HG03469 (cell line): ENCODE data around the gene SRSF11.
"Not testable (repeated sequence)": the region's sequence is repeated elsewhere in the genome, so short reads cannot be mapped to it uniquely, and the experiment has no call there.

Source experiments
- ATAC-seq: cut with Tn5 transposase; IDR thresholded peaks from one replicate; pipeline ENCODE4 v1.9.1; 2021; ENCODE audit warnings: mild to moderate bottlenecking, moderate library complexity, moderate number of reproducible peaks; ENCODE audit not compliant: unreplicated experiment

Gene SRSF11, protein sequence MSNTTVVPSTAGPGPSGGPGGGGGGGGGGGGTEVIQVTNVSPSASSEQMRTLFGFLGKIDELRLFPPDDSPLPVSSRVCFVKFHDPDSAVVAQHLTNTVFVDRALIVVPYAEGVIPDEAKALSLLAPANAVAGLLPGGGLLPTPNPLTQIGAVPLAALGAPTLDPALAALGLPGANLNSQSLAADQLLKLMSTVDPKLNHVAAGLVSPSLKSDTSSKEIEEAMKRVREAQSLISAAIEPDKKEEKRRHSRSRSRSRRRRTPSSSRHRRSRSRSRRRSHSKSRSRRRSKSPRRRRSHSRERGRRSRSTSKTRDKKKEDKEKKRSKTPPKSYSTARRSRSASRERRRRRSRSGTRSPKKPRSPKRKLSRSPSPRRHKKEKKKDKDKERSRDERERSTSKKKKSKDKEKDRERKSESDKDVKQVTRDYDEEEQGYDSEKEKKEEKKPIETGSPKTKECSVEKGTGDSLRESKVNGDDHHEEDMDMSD

DNA sequence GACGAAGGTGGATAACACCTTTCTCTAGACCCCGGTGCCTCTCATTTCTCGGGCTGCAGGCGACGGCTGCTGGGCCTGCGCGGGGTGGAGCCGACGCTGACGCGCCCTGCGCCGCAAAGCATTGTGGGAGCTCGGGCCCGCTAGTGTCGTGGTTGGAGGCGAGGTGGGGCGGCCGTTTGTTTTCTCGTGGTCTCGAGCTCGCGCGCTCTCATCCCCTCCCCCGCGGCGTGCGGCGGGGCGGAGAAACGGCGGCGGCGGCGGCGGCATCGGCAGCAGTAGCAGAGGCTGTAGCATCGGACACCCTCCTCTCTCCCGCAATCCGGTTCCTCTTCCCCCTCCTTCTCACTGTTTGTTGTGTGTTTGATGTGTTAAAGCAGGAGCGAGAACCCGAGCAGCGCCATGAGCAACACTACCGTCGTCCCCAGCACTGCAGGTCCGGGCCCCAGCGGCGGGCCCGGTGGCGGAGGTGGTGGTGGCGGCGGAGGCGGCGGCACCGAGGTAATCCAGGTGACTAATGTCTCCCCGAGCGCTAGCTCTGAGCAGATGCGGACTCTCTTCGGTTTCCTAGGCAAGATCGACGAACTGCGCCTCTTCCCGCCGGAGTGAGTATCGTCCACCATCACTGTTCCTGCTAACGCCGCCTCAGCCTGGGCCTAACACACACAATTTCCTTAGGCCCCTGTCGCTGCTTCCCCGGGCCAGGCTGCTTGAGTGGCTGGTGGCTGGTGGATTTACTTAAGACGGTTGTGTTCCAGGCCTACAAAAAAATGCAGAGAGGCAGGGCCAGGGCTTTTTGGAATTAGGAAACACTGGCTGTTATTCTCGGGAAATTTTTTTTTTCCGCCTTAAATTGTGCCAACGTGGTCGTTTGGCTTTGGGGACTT is at the start of gene SRSF11:
Gene SRSF11, plus strand, starts transcription at position 143 of the 884 bp plus-strand sequence. Its CDS starts 257 bp downstream, at position 400.
- peak; percentile 79 for ATAC-seq

DNA sequence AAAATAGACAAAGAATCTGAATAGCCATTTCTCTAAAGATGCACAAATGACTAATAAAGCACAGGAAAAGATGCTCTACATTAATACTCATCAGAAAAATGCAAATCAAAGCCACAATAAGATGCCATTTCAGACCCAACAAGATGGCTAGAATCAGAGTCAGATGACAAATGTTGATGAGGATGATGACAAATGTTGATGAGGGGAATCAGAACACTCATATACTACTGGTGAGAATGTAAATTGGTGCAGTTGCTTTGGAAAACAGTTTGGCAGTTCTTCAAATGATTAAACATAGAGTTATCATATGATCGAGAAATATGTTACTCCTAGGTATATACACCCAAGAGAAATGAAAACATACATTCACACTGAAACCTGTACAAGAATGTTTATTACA is 49.7 kb upstream of the SRSF11 start:
- ATAC-seq: no peak

DNA sequence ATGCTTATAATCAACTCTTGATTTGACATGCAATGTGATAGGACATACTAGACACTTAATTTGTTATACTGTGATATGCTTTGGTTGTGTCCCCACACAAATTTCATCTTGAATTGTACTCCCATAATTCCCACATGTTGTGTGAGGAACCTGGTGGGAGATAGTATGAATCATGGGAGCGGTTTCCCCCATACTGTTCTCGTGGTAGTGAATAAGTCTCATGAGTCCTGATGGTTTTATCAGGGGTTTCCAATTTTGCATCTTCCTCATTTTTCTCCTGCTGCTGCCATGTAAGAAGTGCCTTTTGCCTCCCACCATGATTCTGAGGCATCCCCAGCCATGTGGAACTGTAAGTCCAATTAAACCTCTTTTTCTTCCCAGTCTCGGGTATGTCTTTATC is 36.0 kb upstream of the SRSF11 start:
- ATAC-seq: not testable (repeated sequence)

DNA sequence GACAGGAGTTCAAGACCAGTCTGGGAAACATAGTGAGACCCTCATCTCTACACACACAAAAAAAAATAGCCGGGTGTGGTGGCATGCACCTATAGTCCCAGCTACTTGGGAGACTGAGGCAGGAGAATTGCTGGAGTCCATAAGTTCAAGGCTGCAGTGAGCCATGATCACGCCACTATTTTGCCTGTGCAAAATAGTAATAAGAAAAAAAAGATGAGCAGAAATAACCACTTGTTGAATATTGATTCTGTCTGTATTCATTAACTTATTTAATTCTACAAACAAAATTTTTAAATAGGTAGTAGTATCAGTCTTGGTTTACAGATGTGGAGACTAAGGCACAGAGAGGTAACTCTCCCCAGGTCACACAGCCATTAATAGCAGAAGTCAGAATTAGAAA is 32.7 kb upstream of the SRSF11 start:
- no peak for ATAC-seq

DNA sequence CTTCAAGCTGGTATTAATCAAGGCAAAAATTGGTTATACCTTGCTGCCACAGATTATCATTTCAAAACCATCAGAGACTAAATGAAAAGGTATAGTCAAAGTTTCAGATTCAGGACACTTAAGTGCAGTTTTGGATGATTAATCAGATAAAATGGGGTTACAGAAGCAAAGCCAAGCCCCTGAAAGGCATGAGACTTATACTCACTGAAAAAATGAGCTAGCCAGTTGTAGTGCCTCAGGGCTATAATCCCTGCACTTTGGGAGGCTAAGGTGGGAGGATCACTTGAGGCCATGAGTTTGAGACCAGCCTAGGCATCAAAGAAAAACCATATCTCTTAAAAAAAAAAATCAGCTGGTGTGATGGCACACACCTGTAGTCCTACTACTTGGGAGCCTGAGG is 31.0 kb upstream of the SRSF11 start:
- no peak for ATAC-seq

DNA sequence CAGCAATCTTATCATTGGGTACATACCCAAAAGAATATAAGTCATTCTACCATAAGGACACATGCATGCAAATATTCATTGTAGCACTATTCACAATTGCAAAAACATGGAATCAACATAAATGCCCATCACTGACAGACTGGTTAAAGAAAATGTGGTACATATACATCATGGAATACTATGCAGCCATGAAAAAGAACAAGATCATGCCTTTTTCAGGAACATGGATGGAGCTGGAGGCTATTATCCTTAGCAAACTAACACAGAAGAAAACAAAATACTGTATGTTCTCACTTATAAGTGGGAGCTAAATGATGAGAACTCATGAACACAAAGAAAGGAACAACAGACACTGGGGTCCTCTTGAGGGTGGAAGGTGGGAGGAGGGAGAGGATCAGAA is 28.7 kb upstream of the SRSF11 start:
- ATAC-seq: not testable (repeated sequence)

DNA sequence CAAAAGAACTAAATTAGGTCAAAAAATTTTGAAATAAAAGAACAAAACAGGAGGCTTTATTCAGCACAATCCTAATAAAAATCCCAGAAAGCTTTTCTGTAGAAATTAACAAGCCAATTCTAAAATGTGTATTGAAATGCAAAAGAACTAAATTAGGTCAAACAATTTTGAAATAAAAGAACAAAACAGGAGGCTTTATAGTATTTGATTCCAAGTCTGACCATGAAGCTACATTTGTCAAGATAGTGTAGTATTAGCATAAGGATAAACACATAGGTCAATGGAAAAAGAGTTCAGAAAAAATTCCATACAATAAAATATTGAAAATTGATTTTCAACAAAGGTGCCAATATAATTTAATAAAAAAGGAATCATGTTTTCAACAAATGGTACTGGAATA is 26.6 kb upstream of the SRSF11 start:
- no peak for ATAC-seq

DNA sequence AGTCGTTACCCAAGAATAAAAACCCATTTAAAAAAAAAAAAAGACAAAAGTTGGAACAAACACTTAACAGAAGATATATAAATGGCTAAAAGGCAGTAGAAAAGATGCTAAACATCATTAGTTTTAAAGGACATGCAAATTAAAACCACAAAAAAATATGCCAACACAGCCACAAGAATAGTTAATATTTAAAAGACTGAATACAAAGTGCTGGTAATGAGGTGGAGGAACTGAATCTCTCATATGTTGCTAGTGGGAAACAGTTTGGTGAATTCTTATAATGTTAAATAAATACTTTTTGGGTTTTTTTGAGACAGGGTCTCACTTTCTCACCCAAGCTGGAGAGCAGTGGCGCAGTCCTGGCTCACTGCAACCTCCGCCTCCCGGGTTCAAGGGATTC is 25.8 kb upstream of the SRSF11 start:
- ATAC-seq: peak; percentile 67

DNA sequence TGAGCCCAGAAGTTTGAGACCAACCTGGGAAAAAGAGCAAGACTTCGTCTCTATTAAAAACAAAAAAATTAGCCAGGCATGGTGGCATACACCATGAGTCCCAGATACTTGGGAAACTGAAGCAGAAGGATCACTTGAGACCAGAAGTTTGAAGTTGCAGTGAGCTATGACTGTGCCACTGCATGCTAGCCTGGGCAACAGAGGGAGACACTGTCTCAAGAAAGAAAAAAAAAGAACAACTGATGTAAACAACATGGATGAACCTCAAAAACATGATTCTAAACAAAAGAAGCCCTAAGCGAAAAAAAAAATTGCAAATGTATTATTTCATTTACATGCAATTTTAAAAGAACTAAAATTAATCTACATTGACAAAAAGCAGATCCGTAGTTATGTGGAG is 24.8 kb upstream of the SRSF11 start:
- ATAC-seq: no peak

DNA sequence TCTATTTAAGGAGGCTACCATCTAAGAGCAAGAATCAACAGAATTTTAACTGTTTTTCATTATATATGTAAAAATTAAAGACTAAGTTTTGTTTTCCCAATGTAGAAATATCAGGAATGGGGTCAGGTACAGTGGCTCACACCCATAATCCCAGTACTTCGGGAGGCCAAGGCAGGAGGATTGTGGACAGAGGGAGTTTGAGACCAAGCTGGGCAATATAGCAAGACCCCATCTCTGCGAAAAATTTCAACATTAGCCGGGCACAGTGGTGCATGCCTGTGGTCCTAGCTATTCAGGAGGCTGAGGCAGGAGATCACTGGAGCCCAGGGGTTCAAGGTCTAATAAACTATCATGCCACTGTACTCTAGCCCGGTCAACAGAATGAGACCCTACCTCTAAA is 21.1 kb upstream of the SRSF11 start:
- no peak for ATAC-seq

DNA sequence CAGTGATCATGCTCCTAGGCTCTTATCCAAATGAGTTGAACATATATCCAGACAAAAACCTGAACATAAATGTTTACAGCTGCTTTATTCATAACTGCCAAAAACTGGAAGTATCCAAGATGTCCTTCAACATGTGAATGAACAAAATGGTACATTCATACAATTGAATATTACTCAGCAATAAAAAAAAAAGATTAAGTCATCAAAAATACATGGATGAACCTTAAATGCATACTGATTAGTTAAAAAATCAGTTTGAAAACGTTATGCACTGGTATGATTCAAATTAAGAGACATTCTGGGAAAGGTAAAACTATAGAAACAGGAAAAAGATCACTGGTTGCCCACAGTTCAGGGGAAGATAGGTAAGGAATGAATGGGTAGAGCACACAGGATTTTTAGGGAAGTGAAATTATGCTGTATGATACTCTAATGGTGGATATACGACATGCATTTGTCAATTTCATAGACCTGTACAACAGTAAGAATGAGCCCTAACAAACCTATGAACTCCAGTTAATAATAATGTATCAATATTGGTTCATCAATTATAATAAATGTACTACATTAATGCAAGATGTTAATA is 18.9 kb upstream of the SRSF11 start:
- no peak for ATAC-seq

DNA sequence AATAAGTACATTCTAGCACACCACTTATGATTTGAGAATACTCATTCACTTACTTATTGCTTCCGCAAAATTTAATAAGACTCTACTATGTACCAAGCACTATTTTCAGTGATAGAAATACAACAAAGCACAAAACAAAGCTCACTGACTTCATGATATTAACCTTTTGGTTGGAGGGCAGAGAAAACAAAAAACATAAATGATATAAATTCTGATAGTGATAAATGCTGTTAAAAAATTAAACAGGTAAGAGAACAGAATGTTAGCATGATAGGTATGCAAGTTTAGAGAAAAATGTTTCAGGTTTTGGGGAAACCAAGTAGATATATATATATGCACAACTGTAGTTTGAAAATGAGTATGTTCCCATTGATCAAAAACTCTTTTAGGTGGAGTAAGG is 17.0 kb upstream of the SRSF11 start:
- no peak for ATAC-seq

DNA sequence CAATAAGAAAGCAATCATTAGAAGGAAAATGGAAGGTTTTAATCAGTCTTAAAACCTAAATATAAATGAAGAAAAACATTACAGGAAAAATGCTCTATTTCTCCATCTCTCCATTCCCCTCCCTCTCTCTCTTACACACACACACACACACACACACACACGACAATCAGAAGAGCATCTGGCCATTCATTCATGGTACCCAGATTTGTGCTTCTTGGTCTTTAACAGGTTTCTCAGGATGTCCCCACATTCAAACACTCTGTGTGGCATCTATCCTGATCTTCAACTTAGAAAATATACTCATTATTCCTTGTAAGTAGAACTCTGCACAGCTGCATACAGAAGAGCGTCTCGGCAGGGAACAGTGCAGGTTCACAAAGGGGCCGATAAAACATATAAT is 16.6 kb upstream of the SRSF11 start:
- no peak for ATAC-seq

DNA sequence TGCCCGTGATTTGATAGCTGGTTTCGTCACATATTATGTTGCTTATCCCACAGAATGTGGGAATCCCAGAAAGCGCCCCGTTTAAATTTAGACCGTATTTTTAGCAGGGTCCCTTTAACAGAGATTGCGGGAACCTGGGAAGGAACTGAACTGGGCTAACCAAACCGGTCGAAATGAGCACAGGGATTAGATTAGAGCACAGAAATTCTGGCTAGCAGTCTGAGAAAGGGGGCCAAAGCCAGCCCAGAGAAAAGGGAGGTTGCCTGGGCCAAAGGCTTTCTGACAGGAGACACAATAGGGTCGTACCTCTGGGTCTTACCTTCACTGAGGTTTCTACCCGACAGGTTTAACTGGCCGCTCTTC is 16.1 kb upstream of the SRSF11 start:
- no peak for ATAC-seq

DNA sequence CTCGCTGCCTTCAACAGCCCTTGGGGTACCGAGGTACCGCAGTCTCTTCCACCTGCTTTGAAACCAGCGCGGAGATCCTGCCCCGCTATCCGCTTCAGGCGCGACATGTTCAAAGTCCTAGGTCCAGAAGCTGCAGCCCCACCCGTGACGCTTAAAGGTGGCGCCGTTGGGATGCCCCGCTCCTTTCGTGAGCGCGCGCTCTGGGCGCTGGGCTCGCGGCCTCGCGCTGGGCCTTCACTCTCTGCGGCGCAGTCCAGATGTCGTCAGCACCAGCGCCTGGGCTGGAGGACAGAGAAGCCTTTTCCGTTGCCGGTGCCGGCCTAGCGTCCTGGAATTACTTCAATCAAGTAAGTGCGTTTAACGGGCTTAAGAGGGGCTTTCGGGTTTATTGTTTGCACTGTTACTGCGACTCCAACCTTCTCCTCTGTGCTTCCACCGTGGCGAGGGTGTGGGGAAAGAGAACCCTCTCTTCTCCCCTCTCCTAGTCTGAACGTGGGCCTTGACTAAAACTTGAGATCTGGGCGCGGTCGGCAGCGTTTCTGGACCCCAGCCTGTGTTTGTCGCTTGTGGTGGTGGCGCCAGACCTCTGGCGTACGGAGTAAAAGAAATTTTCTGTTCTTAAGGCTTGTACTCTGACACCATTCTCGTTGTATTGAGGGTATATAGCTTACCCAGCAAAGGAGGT is 15.6 kb upstream of the SRSF11 start, which contains the start of gene LRRC40:
Gene LRRC40, minus strand, starts transcription at position 146 of the 685 bp plus-strand sequence. Its CDS starts 39 bp downstream, at position 107.
- ATAC-seq: peak; percentile 80

DNA sequence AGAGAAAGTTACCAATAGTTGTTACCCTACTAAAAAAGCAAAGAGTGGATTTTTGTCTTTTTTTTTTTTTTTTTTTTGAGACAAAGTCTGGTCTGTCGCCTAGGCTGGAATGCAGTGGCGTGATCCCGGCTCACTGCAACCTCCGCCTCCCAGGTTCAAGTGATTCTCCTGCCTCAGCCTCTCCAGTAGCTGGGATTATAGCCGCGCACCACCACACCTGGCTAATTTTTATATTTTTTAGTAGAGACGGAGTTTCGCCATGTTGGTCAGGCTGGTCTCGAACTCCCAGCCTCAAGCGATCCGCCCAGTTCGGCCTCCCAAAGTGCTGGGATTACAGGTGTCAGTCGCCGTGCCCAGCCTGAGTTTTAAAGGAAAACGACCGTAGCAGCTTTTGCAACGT is 14.3 kb upstream of the SRSF11 start:
- not testable (repeated sequence) for ATAC-seq

DNA sequence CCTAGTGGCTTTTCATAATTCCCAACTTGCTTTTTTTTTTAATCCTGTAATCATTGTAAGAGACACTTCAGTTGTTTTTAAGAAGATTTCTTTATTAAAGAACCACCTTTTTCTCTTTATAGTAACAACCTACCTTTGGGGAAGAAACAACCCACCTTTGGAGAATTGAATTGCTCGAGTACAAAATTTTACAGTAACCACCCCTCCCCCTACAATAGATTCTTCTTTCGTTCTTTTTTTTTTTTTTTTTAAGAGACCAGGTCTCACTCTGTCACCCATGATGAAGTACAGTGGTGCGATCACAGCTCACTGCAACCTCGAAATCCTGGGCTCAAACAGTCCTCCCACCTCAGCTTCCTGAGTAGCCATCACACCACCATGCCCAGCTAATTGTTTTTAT is 13.7 kb upstream of the SRSF11 start:
- no peak for ATAC-seq

DNA sequence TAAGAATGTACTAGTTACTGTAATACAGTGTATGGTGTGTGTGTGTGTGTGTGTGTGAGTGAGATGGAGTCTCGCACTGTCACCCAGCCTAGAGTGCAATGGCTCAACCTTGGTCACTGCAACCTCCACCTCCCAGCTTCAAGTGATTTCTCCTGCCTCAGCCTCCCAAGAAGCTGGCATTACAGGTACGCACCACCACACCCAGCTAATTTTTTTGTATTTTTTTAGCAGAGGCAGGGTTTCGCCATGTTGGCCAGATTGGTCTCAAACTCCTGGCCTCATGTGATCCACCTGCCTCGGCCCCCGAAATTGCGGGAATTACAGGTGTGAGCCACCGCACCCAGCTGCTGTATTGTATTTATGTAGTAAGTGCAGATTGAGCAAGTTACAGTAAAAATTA is 12.9 kb upstream of the SRSF11 start:
- no peak for ATAC-seq

DNA sequence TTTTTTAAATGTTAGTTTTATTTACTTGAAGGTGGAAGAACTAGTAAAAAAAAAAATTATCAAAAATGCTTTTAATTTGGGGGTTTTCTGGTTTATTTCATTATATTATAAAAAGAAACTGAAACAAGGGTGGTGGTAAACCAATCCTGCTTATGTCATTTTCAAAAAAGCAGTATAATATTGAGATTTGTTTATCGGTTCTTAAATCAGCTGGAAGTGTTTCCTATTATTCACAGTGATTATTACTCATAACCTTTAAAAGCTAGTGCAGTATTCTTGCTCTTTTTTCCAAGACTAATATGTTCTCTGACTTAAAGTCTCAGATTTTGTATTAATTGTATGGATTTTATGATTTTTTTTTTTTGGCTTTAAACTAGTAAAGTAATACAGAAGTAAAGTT is 10.4 kb upstream of the SRSF11 start:
- ATAC-seq: no peak

DNA sequence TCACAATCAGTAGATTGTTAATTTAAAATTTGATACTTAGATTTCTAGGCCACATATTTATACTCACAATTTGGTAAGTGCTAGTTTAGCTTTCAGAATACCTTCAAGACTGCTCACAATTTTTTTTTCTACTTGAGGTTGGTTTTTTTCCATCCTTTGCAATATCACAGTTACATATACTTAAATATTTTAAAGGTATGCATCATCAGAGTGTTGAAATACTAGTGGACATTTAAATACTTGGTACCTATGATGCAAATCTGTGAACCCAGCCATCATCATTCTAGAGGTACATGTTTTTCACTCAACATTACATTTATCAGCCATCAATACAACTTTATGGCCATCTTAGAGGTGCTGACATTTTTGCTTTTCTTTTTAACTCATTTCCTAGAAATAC is 9.6 kb upstream of the SRSF11 start:
- no peak for ATAC-seq

DNA sequence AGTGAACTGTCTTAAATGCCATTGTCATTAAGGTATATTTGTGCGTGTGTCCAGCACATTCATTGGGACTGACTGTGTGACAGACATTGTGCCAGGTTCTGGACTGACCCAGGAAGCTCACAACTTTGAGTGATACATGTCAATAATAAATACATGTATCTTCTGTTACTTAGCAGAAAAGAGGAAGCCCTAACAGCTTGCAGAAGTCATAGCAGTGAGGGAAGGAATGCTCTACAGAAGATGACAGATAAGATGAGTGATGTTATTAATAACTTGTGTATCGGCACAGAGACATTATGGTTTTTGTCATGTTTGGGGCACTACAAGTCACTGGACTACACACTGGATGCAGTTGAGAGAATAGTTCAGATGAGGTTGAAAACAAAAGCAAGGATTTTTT is 1.2 kb upstream of the SRSF11 start:
- no peak for ATAC-seq
